IPS-18a (cell line): ENCODE results near the gene TMEM161B.
A peak's percentile ranks its signal among the peaks of the same experiment; 100 is the strongest.
"Not testable (repeated sequence)": the region's sequence is repeated elsewhere in the genome, so short reads cannot be mapped to it uniquely, and the experiment has no call there.

ENCODE experiments used
- H3K27ac ChIP-seq: one replicate; pipeline ENCODE4 v1.5.1; 2013; ENCODE audit warnings: low read length
- H3K27me3 ChIP-seq: one replicate; pipeline ENCODE4 v1.6.1; 2013; ENCODE audit warnings: mild to moderate bottlenecking, low read length; ENCODE audit not compliant: control insufficient read depth, insufficient read depth
- H3K36me3 ChIP-seq: one replicate; pipeline ENCODE4 v1.6.1; 2013; ENCODE audit warnings: low read depth, low read length; ENCODE audit not compliant: control insufficient read depth
- H3K4me1 ChIP-seq: one replicate; pipeline ENCODE4 v1.6.1; 2013; ENCODE audit warnings: low read depth, low read length; ENCODE audit not compliant: control insufficient read depth
- H3K4me3 ChIP-seq: one replicate; pipeline ENCODE4 v1.5.1; 2013; ENCODE audit warnings: low read length
- H3K9ac ChIP-seq: one replicate; pipeline ENCODE4 v1.6.1; 2013; ENCODE audit warnings: mild to moderate bottlenecking, low read length, moderate library complexity
- H3K9me3 ChIP-seq: one replicate; pipeline ENCODE4 v1.6.1; 2013; ENCODE audit warnings: low read depth, low read length; ENCODE audit not compliant: control insufficient read depth

Gene TMEM161B

GRCh38 chr5:88226881-88227450 is 41.7 kb downstream of the TMEM161B start:
- peaks cover 7% of the 10 kb centered on the region for H3K4me1 ChIP-seq
- H3K4me3 ChIP-seq, result no peak overlapping the region
- no peaks in the 10 kb centered on the region for H3K36me3 ChIP-seq
- no peak overlapping the region for H3K9ac ChIP-seq
- H3K27ac ChIP-seq, result no peak overlapping the region
- no peaks in the 10 kb centered on the region for H3K9me3 ChIP-seq
- no peaks in the 10 kb centered on the region for H3K27me3 ChIP-seq

GRCh38 chr5:88214655-88215054 is 54.0 kb downstream of the TMEM161B start:
- no peak overlapping the region for H3K9ac ChIP-seq
- no peaks in the 10 kb centered on the region for H3K27me3 ChIP-seq
- no peaks in the 10 kb centered on the region for H3K4me1 ChIP-seq
- peaks cover 9% of the 10 kb centered on the region for H3K36me3 ChIP-seq
- no peaks in the 10 kb centered on the region for H3K9me3 ChIP-seq
- H3K4me3 ChIP-seq, result no peak overlapping the region
- no peak overlapping the region for H3K27ac ChIP-seq

GRCh38 chr5:88207575-88207974 is 61.1 kb downstream of the TMEM161B start:
- Histone ChIP-seq H3K4me3 (no peak overlapping the region), H3K4me1 (peaks cover 9% of the 10 kb centered on the region), H3K27ac (no peak overlapping the region), H3K9me3 (no peaks in the 10 kb centered on the region), H3K27me3 (no peaks in the 10 kb centered on the region), H3K36me3 (no peaks in the 10 kb centered on the region), H3K9ac (no peak overlapping the region)

GRCh38 chr5:88203981-88204750 is 64.5 kb downstream of the TMEM161B start:
- H3K9ac ChIP-seq, result peak overlapping the region; percentile 36
- H3K36me3 ChIP-seq, result peaks cover 4% of the 10 kb centered on the region

GRCh38 chr5:88195636-88196035 is 73.0 kb downstream of the TMEM161B start:
- no peak overlapping the region for H3K27ac ChIP-seq
- no peaks in the 10 kb centered on the region for H3K9me3 ChIP-seq
- no peaks in the 10 kb centered on the region for H3K4me1 ChIP-seq
- H3K4me3 ChIP-seq, result no peak overlapping the region
- H3K27me3 ChIP-seq, result no peaks in the 10 kb centered on the region
- H3K36me3 ChIP-seq, result peaks cover 12% of the 10 kb centered on the region
- no peak overlapping the region for H3K9ac ChIP-seq

More at GRCh38 chr5:88203981-88204750, 64.5 kb downstream of the TMEM161B start:
- H3K27ac ChIP-seq, result peak overlapping the region; percentile 72
- H3K27me3 ChIP-seq, result no peaks in the 10 kb centered on the region
- no peaks in the 10 kb centered on the region for H3K9me3 ChIP-seq
- H3K4me3 ChIP-seq, result no peak overlapping the region
- H3K4me1 ChIP-seq, result peaks cover 9% of the 10 kb centered on the region

GRCh38 chr5:88193896-88194295 is 74.7 kb downstream of the TMEM161B start:
- H3K9me3 ChIP-seq, result peaks cover 4% of the 10 kb centered on the region
- no peaks in the 10 kb centered on the region for H3K4me1 ChIP-seq
- H3K27me3 ChIP-seq, result no peaks in the 10 kb centered on the region
- no peak overlapping the region for H3K4me3 ChIP-seq
- H3K36me3 ChIP-seq, result peaks cover 12% of the 10 kb centered on the region
- no peak overlapping the region for H3K9ac ChIP-seq
- no peak overlapping the region for H3K27ac ChIP-seq

GRCh38 chr5:88190106-88190834 is 78.4 kb downstream of the TMEM161B start:
- peaks cover 14% of the 10 kb centered on the region for H3K9me3 ChIP-seq
- no peaks in the 10 kb centered on the region for H3K4me1 ChIP-seq
- H3K27me3 ChIP-seq, result no peaks in the 10 kb centered on the region
- H3K27ac ChIP-seq, result no peak overlapping the region
- no peak overlapping the region for H3K9ac ChIP-seq
- H3K36me3 ChIP-seq, result peaks cover 7% of the 10 kb centered on the region
- H3K4me3 ChIP-seq, result no peak overlapping the region

- H3K9ac ChIP-seq, H3K36me3 ChIP-seq, H3K27me3 ChIP-seq: not testable (repeated sequence)
Observed at GRCh38 chr5:88189484-88189883, 79.2 kb downstream of the TMEM161B start.

GRCh38 chr5:88188458-88189132 is 80.0 kb downstream of the TMEM161B start:
- Histone ChIP-seq H3K4me1 (no peaks in the 10 kb centered on the region), H3K27me3 (no peaks in the 10 kb centered on the region), H3K4me3 (no peak overlapping the region), H3K9ac (no peak overlapping the region), H3K36me3 (no peaks in the 10 kb centered on the region), H3K27ac (no peak overlapping the region), H3K9me3 (peaks cover 14% of the 10 kb centered on the region)

More at GRCh38 chr5:88189484-88189883, 79.2 kb downstream of the TMEM161B start:
- not testable (repeated sequence) for H3K4me1 ChIP-seq, H3K4me3 ChIP-seq, H3K27ac ChIP-seq
- peaks cover 14% of the 10 kb centered on the region for H3K9me3 ChIP-seq

GRCh38 chr5:88183255-88183654 is 85.4 kb downstream of the TMEM161B start:
- Histone ChIP-seq H3K27ac (no peak overlapping the region), H3K27me3 (no peaks in the 10 kb centered on the region), H3K9ac (no peak overlapping the region), H3K36me3 (no peaks in the 10 kb centered on the region), H3K4me1 (no peaks in the 10 kb centered on the region), H3K9me3 (peaks cover 4% of the 10 kb centered on the region), H3K4me3 (no peak overlapping the region)

GRCh38 chr5:88177486-88177885 is 91.2 kb downstream of the TMEM161B start:
- H3K27ac ChIP-seq, H3K4me1 ChIP-seq, H3K4me3 ChIP-seq, H3K27me3 ChIP-seq, H3K9me3 ChIP-seq, H3K36me3 ChIP-seq, H3K9ac ChIP-seq: not testable (repeated sequence)
